Peyer's patch (tissue), 4 donors: ENCODE measurements around the gene MYOZ3. TPM values are rescaled to one million over a fixed set of nuclear protein-coding genes. Genes with fewer than 3 reads are reported as not detected.

Source experiments
- DNase-seq, 3 donors: peaks; one replicate each; pipeline ENCODE4 v3.0.0-alpha.2; 2017 to 2019
- H3K27ac ChIP-seq, 4 donors: fragments of 200-600 bp; sonication (generic); one replicate each; pipeline ENCODE4 v1.5.1; 2016 to 2019
- H3K27me3 ChIP-seq, 2 donors: fragments of 200-600 bp; sonication (generic); one replicate each; pipeline ENCODE4 v1.5.1; 2019
- H3K36me3 ChIP-seq, 3 donors: fragments of 200-600 bp; sonication (generic); one replicate each; pipeline ENCODE4 v1.5.1; 2016 to 2019
- H3K4me1 ChIP-seq, 4 donors: fragments of 200-600 bp; sonication (generic); one replicate each; pipeline ENCODE4 v1.5.1; 2016 to 2019
- H3K4me3 ChIP-seq, 4 donors: fragments of 200-600 bp; sonication (generic); 1 replicate in 3 of 4; 2 replicates in 1 of 4; pipeline ENCODE4 v1.5.1; 2016 to 2019; ENCODE audit warnings: mild to moderate bottlenecking in 1 of 4
- H3K9me3 ChIP-seq, 4 donors: fragments of 200-600 bp; sonication (generic); one replicate each; pipeline ENCODE4 v1.5.1; 2016 to 2019; ENCODE audit warnings: mild to moderate bottlenecking in 1 of 4
- CTCF ChIP-seq, 6 experiments: fragments of 450-650 bp in 4 of 6; fragments of 200-600 bp in 2 of 6; sonication (generic) in 1 of 6; IDR thresholded peaks; one replicate each; pipeline ENCODE4 v1.5.1; 2017 to 2019; ENCODE audit warnings: antibody characterized with exemption in 6 of 6, mild to moderate bottlenecking in 3 of 6, moderate library complexity in 1 of 6
- POLR2A ChIP-seq, 2 donors: fragments of 450-650 bp; IDR thresholded peaks; one replicate each; pipeline ENCODE4 v1.5.1; 2017; ENCODE audit warnings: antibody characterized with exemption in 2 of 2, mild to moderate bottlenecking in 2 of 2, moderate library complexity in 2 of 2
- total RNA-seq, 4 donors: library from RNA; depleted of rRNA; stranded (reverse); fragments of >200 nt; gene quantifications; one replicate each; pipeline ENCODE4 v1.1.0, GENCODE V29; 2016

Gene MYOZ3
- total RNA-seq, 4 donors from 2014 or later = 0.54 TPM; not detected in 3

GRCh38 chr5:150665044-150665443 lies 4.0 kb downstream of the MYOZ3 start:
- DNase-seq = peak in 1 of 3 donors; percentile 26
- Histone ChIP-seq H3K4me3 (no peak overlapping the region), H3K9me3 (no peaks in the 10 kb centered on the region), H3K36me3 (no peaks in the 10 kb centered on the region), H3K27me3 (no peaks in the 10 kb centered on the region), H3K27ac (no peak overlapping the region), H3K4me1 (no peaks in the 10 kb centered on the region)
- TF ChIP-seq POLR2A (IDR thresholded peaks at IDR 0.05) (no peak), CTCF (IDR thresholded peaks at IDR 0.05) (no peak)

- Histone ChIP-seq H3K9me3 (no peaks in the 10 kb centered on the region), H3K4me1 (peaks cover 0 to 22% (median 11%) of the 10 kb centered on the region in 4 donors), H3K4me3 (no peak overlapping the region), H3K27me3 (peaks cover 0 to 9% of the 10 kb centered on the region in 2 donors), H3K36me3 (no peaks in the 10 kb centered on the region), H3K27ac (no peak overlapping the region)
- DNase-seq = peak in 1 of 3 donors; percentile 36
- no peak for TF ChIP-seq CTCF (IDR thresholded peaks at IDR 0.05)
- no peak for TF ChIP-seq POLR2A (IDR thresholded peaks at IDR 0.05)
Observed at GRCh38 chr5:150670275-150670947, 9.4 kb downstream of the MYOZ3 start.

- DNase-seq = no peak
- Histone ChIP-seq H3K9me3 (no peaks in the 10 kb centered on the region), H3K4me3 (no peak overlapping the region), H3K27me3 (peaks cover 0 to 9% of the 10 kb centered on the region in 2 donors), H3K4me1 (peaks cover 0 to 22% (median 11%) of the 10 kb centered on the region in 4 donors), H3K36me3 (no peaks in the 10 kb centered on the region), H3K27ac (no peak overlapping the region)
- no peak for TF ChIP-seq CTCF (IDR thresholded peaks at IDR 0.05)
- TF ChIP-seq POLR2A (IDR thresholded peaks at IDR 0.05) = no peak
Observed at GRCh38 chr5:150670948-150671310, 9.9 kb downstream of the MYOZ3 start.

GRCh38 chr5:150671509-150672236 lies 10.6 kb downstream of the MYOZ3 start:
- peak overlapping the region; percentile 26 to 57 (median 50) for H3K4me3 ChIP-seq

More at GRCh38 chr5:150671509-150672236, 10.6 kb downstream of the MYOZ3 start:
- no peaks in the 10 kb centered on the region for H3K9me3 ChIP-seq
- H3K36me3 ChIP-seq = no peaks in the 10 kb centered on the region
- no peak for DNase-seq
- H3K4me1 ChIP-seq = peaks cover 0 to 22% (median 11%) of the 10 kb centered on the region in 4 donors
- H3K27ac ChIP-seq = peak overlapping the region in 2 of 4 donors; percentile 2 to 14
- no peak for TF ChIP-seq CTCF (IDR thresholded peaks at IDR 0.05)
- no peak for TF ChIP-seq POLR2A (IDR thresholded peaks at IDR 0.05)
- H3K27me3 ChIP-seq = peaks cover 0 to 9% of the 10 kb centered on the region in 2 donors
